Gastroesophageal sphincter (tissue), 3 donors: ENCODE measurements around the gene SLX9.

Experiments used
- POLR2A ChIP-seq, 2 donors: fragments of 450-650 bp; IDR thresholded peaks; one replicate each; pipeline ENCODE4 v1.6.1; 2017; ENCODE audit warnings: antibody characterized with exemption in 2 of 2, mild to moderate bottlenecking in 2 of 2, moderate library complexity in 1 of 2
- POLR2AphosphoS5 ChIP-seq: sonication (generic); formaldehyde crosslinking; IDR thresholded peaks from one replicate; pipeline ENCODE4 v1.6.1; 2017; ENCODE audit warnings: antibody characterized with exemption
- TF ChIP-seq, protein P1 (sequence below), 4 experiments: fragments of 200-600 bp in 2 of 4; fragments of 450-650 bp in 2 of 4; sonication (generic) in 1 of 4; IDR thresholded peaks; one replicate each; pipeline ENCODE4 v1.5.1; 2017 to 2019; ENCODE audit warnings: antibody characterized with exemption in 4 of 4, mild to moderate bottlenecking in 2 of 4, moderate library complexity in 2 of 4

DNA sequence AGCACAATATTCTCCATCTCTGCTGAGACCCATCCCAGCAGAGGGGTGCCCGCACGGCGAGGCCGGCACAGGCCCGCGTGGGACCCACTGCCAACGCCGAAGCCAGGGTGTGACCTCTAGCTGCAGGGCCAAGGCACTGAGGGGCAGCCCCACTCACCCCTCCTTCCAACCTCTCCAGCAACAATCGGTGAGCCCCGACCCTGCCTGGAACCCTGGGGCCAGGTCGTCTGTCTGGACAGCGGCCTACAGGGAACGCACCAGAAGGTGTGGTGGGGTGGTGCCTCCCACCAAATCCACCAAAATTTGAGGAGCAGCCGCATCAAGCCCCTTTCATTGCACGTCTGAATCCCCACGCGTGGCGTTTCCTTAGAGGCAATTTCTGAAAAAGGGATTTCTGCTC is 71.6 kb downstream of the SLX9 start:
- no peak for TF ChIP-seq POLR2A (IDR thresholded peaks at IDR 0.05)
- TF ChIP-seq, protein P1, sequence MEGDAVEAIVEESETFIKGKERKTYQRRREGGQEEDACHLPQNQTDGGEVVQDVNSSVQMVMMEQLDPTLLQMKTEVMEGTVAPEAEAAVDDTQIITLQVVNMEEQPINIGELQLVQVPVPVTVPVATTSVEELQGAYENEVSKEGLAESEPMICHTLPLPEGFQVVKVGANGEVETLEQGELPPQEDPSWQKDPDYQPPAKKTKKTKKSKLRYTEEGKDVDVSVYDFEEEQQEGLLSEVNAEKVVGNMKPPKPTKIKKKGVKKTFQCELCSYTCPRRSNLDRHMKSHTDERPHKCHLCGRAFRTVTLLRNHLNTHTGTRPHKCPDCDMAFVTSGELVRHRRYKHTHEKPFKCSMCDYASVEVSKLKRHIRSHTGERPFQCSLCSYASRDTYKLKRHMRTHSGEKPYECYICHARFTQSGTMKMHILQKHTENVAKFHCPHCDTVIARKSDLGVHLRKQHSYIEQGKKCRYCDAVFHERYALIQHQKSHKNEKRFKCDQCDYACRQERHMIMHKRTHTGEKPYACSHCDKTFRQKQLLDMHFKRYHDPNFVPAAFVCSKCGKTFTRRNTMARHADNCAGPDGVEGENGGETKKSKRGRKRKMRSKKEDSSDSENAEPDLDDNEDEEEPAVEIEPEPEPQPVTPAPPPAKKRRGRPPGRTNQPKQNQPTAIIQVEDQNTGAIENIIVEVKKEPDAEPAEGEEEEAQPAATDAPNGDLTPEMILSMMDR (IDR thresholded peaks at IDR 0.05) = no peak
- TF ChIP-seq POLR2AphosphoS5 = no peak
